Measurements from ENCODE around the gene OR6B2.

GRCh38 chr2:240060977-240061591 lies 30.9 kb upstream of the OR6B2 start:
- TF ChIP-seq CTCF (IDR thresholded peaks at IDR 0.05), result peak; percentile 37 to 70 (median 57)
- TF ChIP-seq POLR2A (IDR thresholded peaks at IDR 0.05), result no peak

Data from heart left ventricle (tissue), 13 donors.